ENCODE results near the gene TSPAN16.

DNA sequence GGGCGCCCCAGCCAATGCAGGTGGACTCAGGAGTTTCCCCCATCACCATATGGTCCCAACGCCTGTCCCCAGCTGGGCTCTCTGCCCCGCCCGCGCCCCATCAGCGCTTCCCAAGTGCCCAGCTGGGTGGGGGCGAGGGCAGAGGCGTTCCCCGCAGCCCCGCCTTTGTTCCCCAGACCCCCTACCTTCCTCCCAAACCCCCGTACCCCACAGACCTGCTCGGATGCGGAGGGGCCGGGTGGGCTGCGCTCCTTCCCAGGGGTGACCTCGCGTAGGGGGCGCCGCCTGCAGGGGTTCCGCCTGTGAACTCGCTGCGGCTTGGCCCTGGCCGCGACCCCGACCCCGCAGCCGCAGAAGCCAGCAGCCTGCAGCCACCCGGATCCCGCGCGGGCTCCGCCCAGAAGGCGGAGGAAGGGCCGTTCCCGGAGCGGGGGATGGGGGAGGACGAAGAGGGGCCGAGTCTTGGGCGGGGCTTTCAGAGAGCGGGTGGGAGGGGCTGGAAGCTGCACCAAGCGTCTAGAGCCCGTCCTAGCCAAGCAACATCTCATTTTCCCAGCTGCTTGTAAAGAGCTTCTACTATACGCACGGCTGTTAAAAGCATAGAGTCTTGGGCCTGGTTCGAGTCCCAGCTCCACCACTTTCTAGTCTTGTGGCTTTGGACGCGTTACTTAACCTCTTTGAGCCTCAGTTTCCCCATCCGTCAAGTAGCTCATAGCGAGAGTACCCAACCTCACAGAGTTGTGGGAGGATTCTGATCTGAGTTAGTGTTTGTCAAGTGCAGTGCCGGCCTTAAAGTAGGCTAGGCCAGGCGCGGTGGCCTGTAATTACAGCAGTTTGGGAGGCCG is 43.5 kb downstream of the TSPAN16 start, which contains the start of gene RAB3D:
- TF ChIP-seq, protein P1, sequence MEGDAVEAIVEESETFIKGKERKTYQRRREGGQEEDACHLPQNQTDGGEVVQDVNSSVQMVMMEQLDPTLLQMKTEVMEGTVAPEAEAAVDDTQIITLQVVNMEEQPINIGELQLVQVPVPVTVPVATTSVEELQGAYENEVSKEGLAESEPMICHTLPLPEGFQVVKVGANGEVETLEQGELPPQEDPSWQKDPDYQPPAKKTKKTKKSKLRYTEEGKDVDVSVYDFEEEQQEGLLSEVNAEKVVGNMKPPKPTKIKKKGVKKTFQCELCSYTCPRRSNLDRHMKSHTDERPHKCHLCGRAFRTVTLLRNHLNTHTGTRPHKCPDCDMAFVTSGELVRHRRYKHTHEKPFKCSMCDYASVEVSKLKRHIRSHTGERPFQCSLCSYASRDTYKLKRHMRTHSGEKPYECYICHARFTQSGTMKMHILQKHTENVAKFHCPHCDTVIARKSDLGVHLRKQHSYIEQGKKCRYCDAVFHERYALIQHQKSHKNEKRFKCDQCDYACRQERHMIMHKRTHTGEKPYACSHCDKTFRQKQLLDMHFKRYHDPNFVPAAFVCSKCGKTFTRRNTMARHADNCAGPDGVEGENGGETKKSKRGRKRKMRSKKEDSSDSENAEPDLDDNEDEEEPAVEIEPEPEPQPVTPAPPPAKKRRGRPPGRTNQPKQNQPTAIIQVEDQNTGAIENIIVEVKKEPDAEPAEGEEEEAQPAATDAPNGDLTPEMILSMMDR (IDR thresholded peaks at IDR 0.05; ENCODE audit: low read length), result no peak
- TF ChIP-seq EZH2 (IDR thresholded peaks at IDR 0.05; ENCODE audit: borderline replicate concordance, low read length), result no peak
